Endothelial cell of umbilical vein (primary cell): Measurements from ENCODE around the gene UBE2E2.

Source experiments
- POLR2A ChIP-seq: IDR thresholded peaks from 2 replicates; pipeline ENCODE4 v1.6.1; 2012; ENCODE audit warnings: low read depth, mild to moderate bottlenecking, control low read depth, low read length
- POLR2AphosphoS5 ChIP-seq: IDR thresholded peaks from 2 replicates; pipeline ENCODE4 v1.6.1; 2012; ENCODE audit warnings: low read depth, mild to moderate bottlenecking, control low read depth, low read length, moderate library complexity; ENCODE audit not compliant: insufficient read depth
- TF ChIP-seq, protein P1 (sequence below), 2 donors: IDR thresholded peaks; 1 replicate in 1 of 2; 2 replicates in 1 of 2; pipeline ENCODE4 v1.5.1; 2011; ENCODE audit warnings: low read length in 2 of 2, mild to moderate bottlenecking in 2 of 2, moderate library complexity in 2 of 2, control low read depth in 1 of 2, inconsistent platforms in 1 of 2, low read depth in 1 of 2; ENCODE audit not compliant: insufficient read depth in 1 of 2; ENCODE audit errors: extremely low read depth in 1 of 2

DNA sequence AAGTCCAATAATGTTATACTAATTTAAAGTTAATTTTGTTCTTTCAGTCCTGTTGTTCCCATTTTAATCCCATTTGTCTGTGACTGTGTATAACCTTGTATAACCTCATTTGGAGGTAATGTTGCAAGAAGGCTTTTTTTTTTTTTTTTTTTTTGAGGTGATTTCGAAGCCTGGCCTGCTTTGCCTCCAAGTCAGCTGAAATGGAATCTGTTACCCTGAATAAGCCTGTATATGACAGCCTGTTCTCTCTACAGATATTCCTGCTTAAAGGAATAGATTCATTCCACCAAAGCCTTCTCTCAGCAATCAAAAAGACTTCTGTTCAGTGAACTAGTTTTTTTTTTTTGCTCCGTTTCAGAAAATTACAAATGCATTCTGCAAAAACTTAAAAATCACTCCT lies 330.9 kb downstream of the UBE2E2 start:
- TF ChIP-seq POLR2A: no peak
- TF ChIP-seq, protein P1, sequence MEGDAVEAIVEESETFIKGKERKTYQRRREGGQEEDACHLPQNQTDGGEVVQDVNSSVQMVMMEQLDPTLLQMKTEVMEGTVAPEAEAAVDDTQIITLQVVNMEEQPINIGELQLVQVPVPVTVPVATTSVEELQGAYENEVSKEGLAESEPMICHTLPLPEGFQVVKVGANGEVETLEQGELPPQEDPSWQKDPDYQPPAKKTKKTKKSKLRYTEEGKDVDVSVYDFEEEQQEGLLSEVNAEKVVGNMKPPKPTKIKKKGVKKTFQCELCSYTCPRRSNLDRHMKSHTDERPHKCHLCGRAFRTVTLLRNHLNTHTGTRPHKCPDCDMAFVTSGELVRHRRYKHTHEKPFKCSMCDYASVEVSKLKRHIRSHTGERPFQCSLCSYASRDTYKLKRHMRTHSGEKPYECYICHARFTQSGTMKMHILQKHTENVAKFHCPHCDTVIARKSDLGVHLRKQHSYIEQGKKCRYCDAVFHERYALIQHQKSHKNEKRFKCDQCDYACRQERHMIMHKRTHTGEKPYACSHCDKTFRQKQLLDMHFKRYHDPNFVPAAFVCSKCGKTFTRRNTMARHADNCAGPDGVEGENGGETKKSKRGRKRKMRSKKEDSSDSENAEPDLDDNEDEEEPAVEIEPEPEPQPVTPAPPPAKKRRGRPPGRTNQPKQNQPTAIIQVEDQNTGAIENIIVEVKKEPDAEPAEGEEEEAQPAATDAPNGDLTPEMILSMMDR (IDR thresholded peaks at IDR 0.05; ENCODE audit: extremely low read depth in 1 of 2, insufficient read depth in 1 of 2, low read depth in 1 of 2, low read length in 2 of 2): no peak
- TF ChIP-seq POLR2AphosphoS5: no peak
